Gastroesophageal sphincter (tissue), 4 donors: ENCODE data around the gene ANKRD52. TPM values are rescaled to one million over a fixed set of nuclear protein-coding genes. Genes with fewer than 3 reads are reported as not detected.

Experiments
- ATAC-seq: fragments of 150-250 bp; one replicate; pipeline ENCODE4 v1.9.1; 2016; ENCODE audit warnings: mild to moderate bottlenecking, moderate library complexity
- H3K27ac ChIP-seq, 4 donors: fragments of 200-600 bp; sonication (generic) in 3 of 4; 1 replicate in 3 of 4; 2 replicates in 1 of 4; pipeline ENCODE4 v1.5.1; 2016 to 2019
- H3K27me3 ChIP-seq: fragments of 200-600 bp; sonication (generic); one replicate; pipeline ENCODE4 v1.5.1; 2019
- H3K36me3 ChIP-seq, 2 donors: fragments of 200-600 bp; sonication (generic); one replicate each; pipeline ENCODE4 v1.5.1; 2019; ENCODE audit warnings: control low read depth in 1 of 2
- H3K4me1 ChIP-seq, 3 donors: fragments of 200-600 bp; sonication (generic); 1 replicate in 2 of 3; 2 replicates in 1 of 3; pipeline ENCODE4 v1.5.1; 2016 to 2019; ENCODE audit warnings: control low read depth in 2 of 3
- H3K4me3 ChIP-seq, 2 donors: fragments of 200-600 bp; sonication (generic); one replicate each; pipeline ENCODE4 v1.5.1; 2019; ENCODE audit warnings: mild to moderate bottlenecking in 1 of 2, moderate library complexity in 1 of 2
- H3K9me3 ChIP-seq, 3 donors: fragments of 200-600 bp; sonication (generic); one replicate each; pipeline ENCODE4 v1.5.1; 2017 to 2019; ENCODE audit warnings: control low read depth in 2 of 3
- CTCF ChIP-seq, 4 experiments: fragments of 200-600 bp in 2 of 4; fragments of 450-650 bp in 2 of 4; sonication (generic) in 1 of 4; IDR thresholded peaks; one replicate each; pipeline ENCODE4 v1.5.1; 2017 to 2019; ENCODE audit warnings: antibody characterized with exemption in 4 of 4, mild to moderate bottlenecking in 2 of 4, moderate library complexity in 2 of 4
- EP300 ChIP-seq: sonication (generic); formaldehyde crosslinking; IDR thresholded peaks from one replicate; pipeline ENCODE4 v1.6.1; 2017; ENCODE audit warnings: antibody characterized with exemption, mild to moderate bottlenecking
- POLR2A ChIP-seq, 2 donors: fragments of 450-650 bp; IDR thresholded peaks; one replicate each; pipeline ENCODE4 v1.6.1; 2017; ENCODE audit warnings: antibody characterized with exemption in 2 of 2, mild to moderate bottlenecking in 2 of 2, moderate library complexity in 1 of 2
- POLR2AphosphoS5 ChIP-seq: sonication (generic); formaldehyde crosslinking; IDR thresholded peaks from one replicate; pipeline ENCODE4 v1.6.1; 2017; ENCODE audit warnings: antibody characterized with exemption
- WGBS, 2 donors: methylation state at CpG; one replicate each; pipeline ENCODE4 v1.1.5; 2018; ENCODE audit warnings: low coverage in 1 of 2; 5-methylcytosine and 5-hydroxymethylcytosine counted together
- total RNA-seq, 4 donors: library from RNA; depleted of rRNA; stranded (reverse); fragments of >200 nt; gene quantifications; one replicate each; pipeline ENCODE4 v1.1.0, GENCODE V29; 2016

Gene ANKRD52
- total RNA-seq, 4 donors from 2014 or later: 12.9 to 37.8 (median 15.6) TPM

GRCh38 chr12:56247923-56248322 lies 10.3 kb downstream of the ANKRD52 start:
- TF ChIP-seq EP300 (no peak), POLR2A (IDR thresholded peaks at IDR 0.05) (no peak), CTCF (IDR thresholded peaks at IDR 0.05) (no peak), POLR2AphosphoS5 (no peak)
- H3K4me1 ChIP-seq: no peaks in the 10 kb centered on the region
- H3K27ac ChIP-seq: no peak overlapping the region
- 87% methylated on average over 4 of the region's 16 CpGs; no CpG with 5 or more reads in 1 of the 2 donors for WGBS, 2 donors
- no peaks in the 10 kb centered on the region for H3K9me3 ChIP-seq
- ATAC-seq: no peak
- peaks cover 4 to 100% of the 10 kb centered on the region in 2 donors for H3K36me3 ChIP-seq
- no peaks in the 10 kb centered on the region for H3K27me3 ChIP-seq
- H3K4me3 ChIP-seq: no peak overlapping the region

- WGBS, 2 donors: no CpG with 5 or more reads among the region's 14 CpGs
- H3K27ac ChIP-seq: no peak overlapping the region
- H3K36me3 ChIP-seq: peaks cover 4 to 100% of the 10 kb centered on the region in 2 donors
- TF ChIP-seq EP300 (no peak), POLR2A (IDR thresholded peaks at IDR 0.05) (no peak), POLR2AphosphoS5 (no peak), CTCF (IDR thresholded peaks at IDR 0.05) (no peak)
- H3K4me1 ChIP-seq: no peaks in the 10 kb centered on the region
- H3K4me3 ChIP-seq: no peak overlapping the region
- H3K27me3 ChIP-seq: no peaks in the 10 kb centered on the region
- ATAC-seq: no peak
- H3K9me3 ChIP-seq: no peaks in the 10 kb centered on the region
Measured at GRCh38 chr12:56244494-56244893, 13.7 kb downstream of the ANKRD52 start.

- WGBS, 2 donors: no CpG with 5 or more reads among the region's 3 CpGs
- TF ChIP-seq CTCF (IDR thresholded peaks at IDR 0.05): no peak
- no peak for TF ChIP-seq POLR2AphosphoS5
- TF ChIP-seq POLR2A (IDR thresholded peaks at IDR 0.05): no peak
- no peak for TF ChIP-seq EP300
- peak; percentile 17 for ATAC-seq
- H3K4me1 ChIP-seq: no peaks in the 10 kb centered on the region
- no peaks in the 10 kb centered on the region for H3K27me3 ChIP-seq
- H3K36me3 ChIP-seq: peaks cover 4 to 100% of the 10 kb centered on the region in 2 donors
- no peak overlapping the region for H3K27ac ChIP-seq
- H3K9me3 ChIP-seq: no peaks in the 10 kb centered on the region
- no peak overlapping the region for H3K4me3 ChIP-seq
Measured at GRCh38 chr12:56243731-56244181, 14.4 kb downstream of the ANKRD52 start.

GRCh38 chr12:56242986-56243385 lies 15.2 kb downstream of the ANKRD52 start:
- Histone ChIP-seq H3K9me3 (no peaks in the 10 kb centered on the region), H3K4me3 (no peak overlapping the region), H3K36me3 (peaks cover 3 to 99% of the 10 kb centered on the region in 2 donors), H3K27me3 (no peaks in the 10 kb centered on the region), H3K4me1 (no peaks in the 10 kb centered on the region), H3K27ac (no peak overlapping the region)
- WGBS, 2 donors: 65% methylated on average over 2 of the region's 13 CpGs; no CpG with 5 or more reads in 1 of the 2 donors
- no peak for ATAC-seq
- TF ChIP-seq POLR2A (IDR thresholded peaks at IDR 0.05): no peak
- TF ChIP-seq POLR2AphosphoS5: no peak
- TF ChIP-seq EP300: no peak
- no peak for TF ChIP-seq CTCF (IDR thresholded peaks at IDR 0.05)

GRCh38 chr12:56241424-56242303 lies 16.5 kb downstream of the ANKRD52 start:
- H3K27me3 ChIP-seq: no peaks in the 10 kb centered on the region
- H3K4me3 ChIP-seq: no peak overlapping the region
- H3K36me3 ChIP-seq: peaks cover 0 to 95% of the 10 kb centered on the region in 2 donors
- ATAC-seq: no peak
- no peaks in the 10 kb centered on the region for H3K4me1 ChIP-seq
- H3K9me3 ChIP-seq: no peaks in the 10 kb centered on the region
- 71 to 80% methylated on average over 2 to 4 of the region's 9 CpGs for WGBS, 2 donors
- H3K27ac ChIP-seq: no peak overlapping the region
- TF ChIP-seq EP300 (no peak), POLR2AphosphoS5 (no peak), POLR2A (IDR thresholded peaks at IDR 0.05) (no peak), CTCF (IDR thresholded peaks at IDR 0.05) (no peak)
